ENCODE results near the gene CHSY1.

Gene CHSY1

DNA sequence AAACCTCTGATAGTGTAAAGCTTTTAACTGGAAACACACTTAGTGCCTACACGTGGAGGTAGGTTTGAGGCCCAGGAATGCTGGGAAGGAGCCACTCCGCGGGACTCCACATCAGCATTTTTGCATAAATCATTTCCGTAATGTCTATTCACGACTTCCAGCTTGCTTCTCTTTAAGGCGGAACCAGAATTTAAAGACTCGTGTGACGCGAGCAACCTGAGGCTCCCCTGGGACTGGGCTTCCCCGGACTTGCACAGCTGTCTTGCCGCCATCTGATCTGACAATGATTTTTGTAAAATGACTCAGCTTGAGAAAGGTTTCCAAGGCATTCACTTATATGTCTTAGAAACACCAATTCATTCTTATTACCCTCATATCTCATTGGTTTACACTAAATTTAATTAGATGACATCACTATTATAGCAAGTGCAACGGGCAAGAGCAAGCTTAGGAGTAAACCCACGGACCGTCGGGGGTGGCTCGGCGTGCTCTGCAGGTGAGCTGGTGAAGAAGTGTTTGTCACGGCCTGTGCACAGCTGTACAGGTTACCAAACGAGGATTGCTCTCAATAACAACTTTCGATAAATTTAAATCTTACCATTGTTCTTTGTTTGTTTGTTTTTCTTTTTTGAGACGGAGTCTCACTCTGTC lies 95.2 kb downstream of the CHSY1 start:
- TF ChIP-seq TCF12 (IDR thresholded peaks at IDR 0.05; ENCODE audit: low read depth) (no peak), EP300 (IDR thresholded peaks at IDR 0.05; ENCODE audit: borderline replicate concordance) (no peak), FOXM1 (IDR thresholded peaks at IDR 0.05; ENCODE audit: borderline replicate concordance, low read depth) (no peak), YY1 (IDR thresholded peaks at IDR 0.05; ENCODE audit: low read depth) (no peak), TAF1 (IDR thresholded peaks at IDR 0.05; ENCODE audit: low read depth) (no peak), NFIC (IDR thresholded peaks at IDR 0.05) (no peak)
- TF ChIP-seq, protein P1, sequence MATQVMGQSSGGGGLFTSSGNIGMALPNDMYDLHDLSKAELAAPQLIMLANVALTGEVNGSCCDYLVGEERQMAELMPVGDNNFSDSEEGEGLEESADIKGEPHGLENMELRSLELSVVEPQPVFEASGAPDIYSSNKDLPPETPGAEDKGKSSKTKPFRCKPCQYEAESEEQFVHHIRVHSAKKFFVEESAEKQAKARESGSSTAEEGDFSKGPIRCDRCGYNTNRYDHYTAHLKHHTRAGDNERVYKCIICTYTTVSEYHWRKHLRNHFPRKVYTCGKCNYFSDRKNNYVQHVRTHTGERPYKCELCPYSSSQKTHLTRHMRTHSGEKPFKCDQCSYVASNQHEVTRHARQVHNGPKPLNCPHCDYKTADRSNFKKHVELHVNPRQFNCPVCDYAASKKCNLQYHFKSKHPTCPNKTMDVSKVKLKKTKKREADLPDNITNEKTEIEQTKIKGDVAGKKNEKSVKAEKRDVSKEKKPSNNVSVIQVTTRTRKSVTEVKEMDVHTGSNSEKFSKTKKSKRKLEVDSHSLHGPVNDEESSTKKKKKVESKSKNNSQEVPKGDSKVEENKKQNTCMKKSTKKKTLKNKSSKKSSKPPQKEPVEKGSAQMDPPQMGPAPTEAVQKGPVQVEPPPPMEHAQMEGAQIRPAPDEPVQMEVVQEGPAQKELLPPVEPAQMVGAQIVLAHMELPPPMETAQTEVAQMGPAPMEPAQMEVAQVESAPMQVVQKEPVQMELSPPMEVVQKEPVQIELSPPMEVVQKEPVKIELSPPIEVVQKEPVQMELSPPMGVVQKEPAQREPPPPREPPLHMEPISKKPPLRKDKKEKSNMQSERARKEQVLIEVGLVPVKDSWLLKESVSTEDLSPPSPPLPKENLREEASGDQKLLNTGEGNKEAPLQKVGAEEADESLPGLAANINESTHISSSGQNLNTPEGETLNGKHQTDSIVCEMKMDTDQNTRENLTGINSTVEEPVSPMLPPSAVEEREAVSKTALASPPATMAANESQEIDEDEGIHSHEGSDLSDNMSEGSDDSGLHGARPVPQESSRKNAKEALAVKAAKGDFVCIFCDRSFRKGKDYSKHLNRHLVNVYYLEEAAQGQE (IDR thresholded peaks at IDR 0.05; ENCODE audit: low read depth), result no peak

- TF ChIP-seq TAF1 (IDR thresholded peaks at IDR 0.05; ENCODE audit: low read depth) (no peak), RAD21 (IDR thresholded peaks at IDR 0.05; ENCODE audit: low read depth) (no peak), YY1 (IDR thresholded peaks at IDR 0.05; ENCODE audit: low read depth) (no peak), EGR1 (IDR thresholded peaks at IDR 0.05) (no peak), TEAD4 (IDR thresholded peaks at IDR 0.05) (no peak), CEBPB (IDR thresholded peaks at IDR 0.05) (no peak), FOXM1 (IDR thresholded peaks at IDR 0.05; ENCODE audit: borderline replicate concordance, low read depth) (no peak), TCF12 (IDR thresholded peaks at IDR 0.05; ENCODE audit: low read depth) (no peak), EP300 (IDR thresholded peaks at IDR 0.05; ENCODE audit: borderline replicate concordance) (no peak), NFIC (IDR thresholded peaks at IDR 0.05) (no peak)
Observed at GRCh38 chr15:101156061-101156460, 95.8 kb downstream of the CHSY1 start.

DNA sequence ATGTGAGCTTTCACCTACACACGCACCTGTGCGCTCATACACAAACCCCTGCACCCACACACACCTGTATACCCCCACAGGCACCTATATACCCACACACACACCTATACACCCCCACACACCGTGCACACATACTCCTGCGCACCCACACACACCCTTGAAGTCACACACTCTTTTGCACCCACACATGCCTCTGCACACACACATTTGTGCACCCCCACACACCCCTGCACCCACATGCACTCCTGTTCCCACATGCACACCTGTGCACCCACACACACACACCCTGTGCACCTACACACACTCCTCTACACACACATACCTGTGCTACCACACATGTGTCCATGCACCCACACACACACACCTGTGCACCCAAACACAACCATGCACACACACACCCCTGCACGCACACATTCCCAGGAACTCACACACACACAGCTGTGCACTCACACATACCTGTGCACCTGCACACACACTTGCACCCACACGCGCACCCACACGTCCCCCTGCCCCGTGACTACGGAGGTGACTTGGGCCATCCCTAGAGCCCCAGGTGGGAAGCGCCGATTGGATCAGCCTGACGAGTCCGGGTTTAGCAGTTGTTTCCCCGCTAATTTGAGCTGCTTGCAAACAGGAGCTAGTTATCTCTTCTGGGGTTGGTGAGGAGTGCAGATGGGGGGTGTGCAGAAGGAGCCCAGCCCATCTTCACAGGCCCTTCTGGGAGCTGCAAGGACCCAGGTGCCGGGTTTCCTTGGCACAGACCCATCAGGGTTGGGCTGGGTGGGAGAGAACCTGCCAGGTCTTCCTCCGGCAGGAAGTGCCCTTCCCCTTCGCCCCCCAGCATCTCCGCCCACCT lies 97.8 kb downstream of the CHSY1 start:
- TF ChIP-seq TEAD4 (IDR thresholded peaks at IDR 0.05), result no peak
- TF ChIP-seq FOXM1 (IDR thresholded peaks at IDR 0.05; ENCODE audit: borderline replicate concordance, low read depth), result no peak
- TF ChIP-seq, protein P2, sequence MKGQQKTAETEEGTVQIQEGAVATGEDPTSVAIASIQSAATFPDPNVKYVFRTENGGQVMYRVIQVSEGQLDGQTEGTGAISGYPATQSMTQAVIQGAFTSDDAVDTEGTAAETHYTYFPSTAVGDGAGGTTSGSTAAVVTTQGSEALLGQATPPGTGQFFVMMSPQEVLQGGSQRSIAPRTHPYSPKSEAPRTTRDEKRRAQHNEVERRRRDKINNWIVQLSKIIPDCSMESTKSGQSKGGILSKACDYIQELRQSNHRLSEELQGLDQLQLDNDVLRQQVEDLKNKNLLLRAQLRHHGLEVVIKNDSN (IDR thresholded peaks at IDR 0.05), result no peak
- TF ChIP-seq NFIC (IDR thresholded peaks at IDR 0.05), result no peak
- TF ChIP-seq CEBPB (IDR thresholded peaks at IDR 0.05), result no peak
- no peak for TF ChIP-seq MAX (IDR thresholded peaks at IDR 0.05)
- TF ChIP-seq RAD21 (IDR thresholded peaks at IDR 0.05; ENCODE audit: low read depth), result no peak
- no peak for TF ChIP-seq CREB1 (IDR thresholded peaks at IDR 0.05; ENCODE audit: low read depth)
- TF ChIP-seq TCF12 (IDR thresholded peaks at IDR 0.05; ENCODE audit: low read depth), result no peak
- no peak for TF ChIP-seq ZBTB7A (IDR thresholded peaks at IDR 0.05; ENCODE audit: low read depth)
- TF ChIP-seq EP300 (IDR thresholded peaks at IDR 0.05; ENCODE audit: borderline replicate concordance), result no peak

- no peak for TF ChIP-seq TCF12 (IDR thresholded peaks at IDR 0.05; ENCODE audit: low read depth)
- TF ChIP-seq CEBPB (IDR thresholded peaks at IDR 0.05), result no peak
- TF ChIP-seq, protein P2 (IDR thresholded peaks at IDR 0.05), result no peak
- TF ChIP-seq TAF1 (IDR thresholded peaks at IDR 0.05; ENCODE audit: low read depth), result no peak
- no peak for TF ChIP-seq NFIC (IDR thresholded peaks at IDR 0.05)
- TF ChIP-seq EP300 (IDR thresholded peaks at IDR 0.05; ENCODE audit: borderline replicate concordance), result no peak
Observed at GRCh38 chr15:101152914-101153313, 98.9 kb downstream of the CHSY1 start.

GRCh38 chr15:101151288-101151687 lies 100.6 kb downstream of the CHSY1 start:
- no peak for TF ChIP-seq TCF12 (IDR thresholded peaks at IDR 0.05; ENCODE audit: low read depth)
- no peak for TF ChIP-seq FOXM1 (IDR thresholded peaks at IDR 0.05; ENCODE audit: borderline replicate concordance, low read depth)
- TF ChIP-seq MAX (IDR thresholded peaks at IDR 0.05), result no peak
- no peak for TF ChIP-seq NFIC (IDR thresholded peaks at IDR 0.05)
- no peak for TF ChIP-seq TEAD4 (IDR thresholded peaks at IDR 0.05)
- TF ChIP-seq EGR1 (IDR thresholded peaks at IDR 0.05), result no peak
- no peak for TF ChIP-seq CREB1 (IDR thresholded peaks at IDR 0.05; ENCODE audit: low read depth)
- no peak for TF ChIP-seq CEBPB (IDR thresholded peaks at IDR 0.05)
- no peak for TF ChIP-seq TAF1 (IDR thresholded peaks at IDR 0.05; ENCODE audit: low read depth)
- TF ChIP-seq EP300 (IDR thresholded peaks at IDR 0.05; ENCODE audit: borderline replicate concordance), result no peak
- TF ChIP-seq, protein P1 (IDR thresholded peaks at IDR 0.05; ENCODE audit: low read depth), result no peak
- TF ChIP-seq RAD21 (IDR thresholded peaks at IDR 0.05; ENCODE audit: low read depth), result no peak
- TF ChIP-seq, protein P2 (IDR thresholded peaks at IDR 0.05), result no peak

All from Ishikawa (cell line).